GM12801 (cell line): ENCODE data around the gene TMEM63C.

Source experiments
- TF ChIP-seq, protein P1 (sequence below): IDR thresholded peaks from one replicate; pipeline ENCODE4 v1.5.1; 2011; ENCODE audit warnings: control low read depth; ENCODE audit not compliant: insufficient read length; ENCODE audit errors: extremely low read depth

TMEM63C gene

DNA sequence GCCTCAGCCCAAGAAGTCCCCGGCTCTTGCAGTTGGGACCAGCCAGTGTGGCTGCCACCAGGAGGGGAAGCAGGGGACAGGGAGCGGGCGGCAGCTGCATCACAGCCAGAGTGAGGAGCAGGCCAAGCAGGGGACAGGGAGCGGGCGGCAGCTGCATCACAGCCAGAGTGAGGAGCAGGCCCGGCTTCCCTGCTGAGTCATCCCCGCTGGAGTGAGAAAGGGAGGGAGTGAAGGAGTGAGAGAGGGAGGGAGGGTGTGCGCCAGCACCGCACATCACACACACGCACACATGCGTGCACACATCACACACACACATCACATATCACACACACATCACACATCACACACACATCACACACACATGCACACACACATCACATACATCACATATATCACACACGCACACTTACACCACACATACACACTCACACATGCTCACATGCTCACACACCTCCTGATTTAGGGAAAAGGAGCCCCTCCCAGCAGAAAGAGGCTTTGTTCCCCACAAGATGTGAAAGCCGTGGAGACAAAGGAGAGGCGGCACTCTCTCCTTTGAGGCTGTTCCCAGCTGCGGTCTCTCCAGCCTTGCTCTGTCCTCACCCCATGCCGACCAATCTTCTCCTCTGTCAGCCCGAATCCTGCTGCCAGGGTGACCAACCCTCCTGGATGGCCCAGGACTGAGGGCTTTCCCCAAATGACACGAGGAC is 23.3 kb upstream of the TMEM63C start:
- TF ChIP-seq, protein P1, sequence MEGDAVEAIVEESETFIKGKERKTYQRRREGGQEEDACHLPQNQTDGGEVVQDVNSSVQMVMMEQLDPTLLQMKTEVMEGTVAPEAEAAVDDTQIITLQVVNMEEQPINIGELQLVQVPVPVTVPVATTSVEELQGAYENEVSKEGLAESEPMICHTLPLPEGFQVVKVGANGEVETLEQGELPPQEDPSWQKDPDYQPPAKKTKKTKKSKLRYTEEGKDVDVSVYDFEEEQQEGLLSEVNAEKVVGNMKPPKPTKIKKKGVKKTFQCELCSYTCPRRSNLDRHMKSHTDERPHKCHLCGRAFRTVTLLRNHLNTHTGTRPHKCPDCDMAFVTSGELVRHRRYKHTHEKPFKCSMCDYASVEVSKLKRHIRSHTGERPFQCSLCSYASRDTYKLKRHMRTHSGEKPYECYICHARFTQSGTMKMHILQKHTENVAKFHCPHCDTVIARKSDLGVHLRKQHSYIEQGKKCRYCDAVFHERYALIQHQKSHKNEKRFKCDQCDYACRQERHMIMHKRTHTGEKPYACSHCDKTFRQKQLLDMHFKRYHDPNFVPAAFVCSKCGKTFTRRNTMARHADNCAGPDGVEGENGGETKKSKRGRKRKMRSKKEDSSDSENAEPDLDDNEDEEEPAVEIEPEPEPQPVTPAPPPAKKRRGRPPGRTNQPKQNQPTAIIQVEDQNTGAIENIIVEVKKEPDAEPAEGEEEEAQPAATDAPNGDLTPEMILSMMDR, result no peak

DNA sequence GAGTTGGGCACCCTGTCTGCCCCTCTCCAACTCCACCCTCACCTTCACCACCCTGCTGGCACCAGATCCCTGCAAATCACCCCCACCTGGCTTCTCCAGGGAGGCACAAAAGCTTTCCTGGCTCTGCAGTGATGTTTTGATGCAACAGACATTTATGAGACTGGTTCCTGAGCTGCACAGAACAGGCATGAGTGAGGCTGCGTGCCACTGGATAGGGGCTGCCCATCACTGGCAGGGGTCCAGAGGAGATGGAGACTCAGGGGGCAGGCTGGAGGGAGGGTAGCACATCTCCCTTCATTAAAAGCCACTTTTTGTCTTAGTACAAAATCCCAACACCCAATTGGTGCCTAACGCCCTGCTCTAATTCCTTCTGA is 22.7 kb upstream of the TMEM63C start:
- TF ChIP-seq, protein P1, result no peak

DNA sequence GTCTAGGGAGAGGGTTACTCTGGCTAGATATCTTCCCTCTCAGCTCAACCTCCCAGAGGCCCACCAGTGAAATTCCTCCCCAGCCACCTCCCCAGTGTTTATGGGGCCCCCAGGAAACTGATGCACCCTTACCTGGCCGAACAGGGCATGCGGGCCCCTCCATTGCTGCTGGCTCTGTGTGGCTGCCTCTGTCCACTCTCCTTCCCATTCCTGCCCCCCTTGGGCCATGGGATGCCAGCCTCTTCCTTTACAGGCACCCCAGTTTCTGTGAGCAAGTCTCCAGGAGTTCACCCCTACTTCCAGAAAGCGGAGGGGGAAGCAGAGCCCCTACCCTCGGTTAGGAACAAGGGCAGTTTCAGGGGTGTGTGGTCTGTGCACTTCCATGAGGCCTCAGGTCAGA is 20.6 kb upstream of the TMEM63C start:
- TF ChIP-seq, protein P1, result no peak

DNA sequence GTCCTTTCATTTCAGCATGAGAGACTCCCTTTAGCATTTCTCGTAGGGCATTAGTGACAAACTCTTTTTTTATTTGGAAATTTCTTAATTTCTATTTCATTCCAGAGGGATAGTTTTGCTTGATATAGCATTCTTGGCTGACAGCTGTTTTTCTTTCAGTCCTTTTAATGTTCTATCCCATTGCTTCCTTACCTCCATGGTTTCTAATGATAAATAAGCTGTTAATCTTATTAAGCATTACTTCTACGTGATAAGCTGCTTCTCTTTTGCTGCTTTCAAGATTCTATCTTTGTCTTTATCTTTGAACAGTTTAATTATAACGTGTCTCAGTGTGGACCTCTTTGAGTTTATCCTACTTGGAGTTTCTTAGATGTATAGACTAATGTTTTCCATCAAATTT is 11.6 kb upstream of the TMEM63C start:
- TF ChIP-seq, protein P1, result no peak

DNA sequence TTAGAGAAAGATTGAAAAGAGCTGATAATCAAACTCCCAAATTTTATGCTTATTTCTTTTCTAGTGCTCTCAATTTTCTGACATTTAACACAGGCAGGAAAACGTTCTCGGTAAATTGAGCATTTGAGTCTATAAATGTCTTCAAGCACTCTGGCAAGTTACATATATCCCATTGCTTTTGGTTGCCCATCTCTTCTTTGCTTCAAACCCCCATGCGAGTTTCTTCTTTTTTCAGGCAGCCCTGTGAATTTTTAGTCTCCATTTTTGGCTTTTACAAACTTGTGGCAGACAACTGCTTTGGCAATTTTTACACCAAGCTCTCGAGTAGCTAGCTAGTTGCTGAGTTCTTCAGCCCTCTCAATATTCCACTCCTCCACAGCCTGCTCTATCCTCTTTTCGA is 8.7 kb upstream of the TMEM63C start:
- TF ChIP-seq, protein P1, result no peak

DNA sequence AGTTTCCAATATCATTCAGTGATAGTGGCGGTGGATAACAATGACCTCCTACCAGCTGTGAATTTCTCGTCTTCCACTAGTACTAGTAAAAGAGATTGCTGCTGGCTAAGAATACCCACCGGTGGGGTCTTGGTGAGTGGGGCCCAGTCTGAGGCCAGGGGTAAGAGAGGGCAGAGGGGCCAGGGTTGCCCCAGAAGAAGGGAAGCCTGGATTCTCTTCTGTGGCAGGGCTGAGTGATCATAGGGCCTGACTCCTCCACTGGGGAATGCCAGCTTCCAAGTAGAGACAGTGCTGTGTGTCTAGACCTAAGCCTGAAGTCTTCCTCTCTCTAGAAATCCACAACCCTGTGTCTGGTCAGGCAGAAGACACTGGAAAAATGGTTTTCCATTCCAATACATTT is 5.8 kb upstream of the TMEM63C start:
- TF ChIP-seq, protein P1, result no peak

DNA sequence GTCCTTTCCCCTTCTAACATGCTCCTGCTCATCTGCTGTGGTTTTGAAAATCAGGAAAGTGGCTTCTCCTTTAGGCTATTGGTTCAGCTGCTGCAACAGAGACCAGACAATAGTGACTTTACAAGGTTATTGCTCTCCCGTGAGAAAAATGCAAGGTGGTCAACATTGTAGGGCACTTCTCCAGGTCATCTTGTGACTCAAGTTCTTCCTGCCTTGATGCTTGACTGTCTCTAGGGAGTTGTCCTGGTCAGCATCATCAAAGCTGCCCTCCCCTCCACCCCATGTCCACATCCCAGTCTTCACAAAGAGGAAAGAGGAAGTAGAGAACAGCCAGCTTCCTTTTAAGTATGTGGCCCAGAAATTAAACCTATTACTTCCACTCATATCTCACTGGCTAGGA is 3.9 kb upstream of the TMEM63C start:
- TF ChIP-seq, protein P1, result no peak
